ENCODE data around the gene TGFA. TPM values are rescaled to one million over a fixed set of nuclear protein-coding genes. Genes with fewer than 3 reads are reported as not detected.

The TGFA gene
- total and polyA plus RNA-seq, 12 donors = 0.17 to 3.4 (median 1.2) TPM

- H3K27me3 ChIP-seq = no peaks in the 10 kb centered on the region
- 92% methylated on average over 8 of the region's 8 CpGs for WGBS, 2 donors
- no peak for ATAC-seq
- no peaks in the 10 kb centered on the region for H3K9me3 ChIP-seq
- DNase-seq = no peak
- intact Hi-C loops (cut with DNase I) = no loop called here
- no peak overlapping the region for H3K4me3 ChIP-seq
- no peak overlapping the region for H3K27ac ChIP-seq
- no peak for TF ChIP-seq CTCF (IDR thresholded peaks at IDR 0.05)
- H3K36me3 ChIP-seq = no peaks in the 10 kb centered on the region
- H3K4me1 ChIP-seq = peaks cover 0 to 6% (median 0%) of the 10 kb centered on the region in 9 donors
Observed at GRCh38 chr2:70442301-70443077, 111.1 kb downstream of the TGFA start.

GRCh38 chr2:70440621-70441020, 113.0 kb downstream of the TGFA start:
- Histone ChIP-seq H3K4me1 (peaks cover 0 to 6% (median 0%) of the 10 kb centered on the region in 9 donors), H3K27me3 (no peaks in the 10 kb centered on the region), H3K9me3 (no peaks in the 10 kb centered on the region), H3K4me3 (no peak overlapping the region), H3K36me3 (no peaks in the 10 kb centered on the region), H3K27ac (no peak overlapping the region)
- TF ChIP-seq CTCF (IDR thresholded peaks at IDR 0.05) = no peak
- no peak for DNase-seq
- ATAC-seq = no peak
- intact Hi-C loops (cut with DNase I) = no loop called here

GRCh38 chr2:70435138-70435537, 118.5 kb downstream of the TGFA start:
- ATAC-seq (no peak), DNase-seq (no peak)
- no peak overlapping the region for H3K4me3 ChIP-seq
- no peaks in the 10 kb centered on the region for H3K27me3 ChIP-seq
- intact Hi-C loops (cut with DNase I) = no loop called here
- H3K36me3 ChIP-seq = no peaks in the 10 kb centered on the region
- H3K9me3 ChIP-seq = peaks cover 0 to 8% (median 0%) of the 10 kb centered on the region in 11 donors
- no peak overlapping the region for H3K27ac ChIP-seq
- no peaks in the 10 kb centered on the region for H3K4me1 ChIP-seq
- TF ChIP-seq CTCF (IDR thresholded peaks at IDR 0.05) = no peak
- WGBS, 2 donors = 76% methylated on average over 1 of the region's 1 CpG

GRCh38 chr2:70433315-70433714, 120.3 kb downstream of the TGFA start:
- intact Hi-C loops (cut with DNase I) = no loop called here
- Histone ChIP-seq H3K27me3 (no peaks in the 10 kb centered on the region), H3K9me3 (peaks cover 0 to 11% (median 0%) of the 10 kb centered on the region in 11 donors), H3K27ac (no peak overlapping the region), H3K36me3 (no peaks in the 10 kb centered on the region), H3K4me3 (no peak overlapping the region), H3K4me1 (no peaks in the 10 kb centered on the region)
- DNase-seq = no peak
- TF ChIP-seq CTCF (IDR thresholded peaks at IDR 0.05) = no peak
- no peak for ATAC-seq
- WGBS, 2 donors = 77 to 88% methylated on average over 1 of the region's 1 CpG

Measured in heart right ventricle (tissue), 16 donors.